NCI-H510A (cell line): ENCODE results near the gene TM4SF1.

Experiments used
- DNase-seq: peaks from one replicate; lab custom pipeline; 2025; lab: John Stamatoyannopoulos, UW

Gene TM4SF1

DNA sequence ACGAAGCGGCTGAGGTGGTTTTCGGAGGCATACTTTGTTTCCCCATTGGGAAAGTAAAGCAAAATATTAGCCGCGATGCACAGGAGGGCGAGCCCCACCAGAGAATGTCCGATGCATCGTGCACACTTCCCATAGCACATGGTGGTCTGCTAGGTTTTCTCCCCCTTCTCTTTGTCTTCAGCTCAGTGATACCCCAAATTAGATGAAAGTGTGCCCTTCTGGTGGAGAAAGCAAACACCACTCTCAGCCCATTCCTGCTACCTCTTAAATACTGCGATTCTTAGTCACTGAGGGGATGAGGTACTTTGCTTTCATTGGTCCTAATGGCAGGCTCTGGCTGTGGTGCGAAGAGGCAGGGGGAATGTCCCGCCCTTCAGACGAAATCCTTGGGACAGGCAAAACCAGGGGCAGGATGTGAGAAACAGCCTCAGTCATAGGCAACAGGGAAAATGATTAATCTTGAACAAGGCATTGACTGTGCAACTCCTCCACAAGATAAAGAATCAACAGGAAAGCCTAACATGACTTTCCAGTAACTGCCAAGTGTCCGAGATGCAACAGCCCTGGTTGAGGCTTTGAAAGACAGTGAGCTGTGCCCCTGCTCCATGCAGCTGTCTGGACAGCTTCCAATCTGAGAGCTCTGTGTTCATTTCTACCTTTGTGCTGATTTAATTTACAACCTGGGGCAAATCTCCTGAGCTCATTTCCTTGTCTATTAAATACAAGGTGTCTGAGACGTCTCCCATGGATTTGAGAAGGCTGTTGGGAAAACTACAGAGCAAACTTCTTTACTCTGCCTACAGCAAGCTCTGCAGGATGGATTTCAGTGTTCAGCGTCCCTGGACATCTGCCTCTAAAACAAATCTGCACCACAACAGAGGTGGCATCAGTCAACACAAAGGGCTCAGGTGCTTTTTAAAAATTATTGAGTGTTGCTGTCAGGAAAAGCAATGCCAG lies at the start of gene TM4SF1:
Gene TM4SF1 (minus strand): TSS at position 242 of the 957 bp plus-strand sequence. CDS start 102 bp downstream, at position 140.
- no peak for DNase-seq

DNA sequence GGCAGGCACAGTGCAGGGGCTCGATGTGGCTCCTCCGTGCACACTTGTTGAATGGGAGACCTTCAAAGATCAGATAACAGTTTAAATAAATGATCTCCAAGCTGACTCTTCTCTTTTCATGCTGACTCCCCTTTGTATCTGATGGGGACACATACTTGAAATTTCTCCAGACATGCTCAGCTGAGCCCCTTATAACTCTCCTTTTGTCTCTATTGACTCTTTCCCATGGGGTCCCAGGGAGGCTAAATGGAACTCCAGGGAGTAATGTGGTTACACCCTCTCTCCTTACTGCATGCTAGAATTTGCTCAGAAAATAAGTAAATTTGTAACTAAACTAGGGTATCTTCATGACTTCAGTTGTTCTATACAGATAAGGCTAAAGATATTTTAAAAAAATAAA lies 48.9 kb upstream of the TM4SF1 start:
- no peak for DNase-seq

- DNase-seq: no peak
These were observed 47.5 kb upstream of the TM4SF1 start for GRCh38 chr3:149424918-149425317.

GRCh38 chr3:149421764-149422163 lies 44.3 kb upstream of the TM4SF1 start:
- no peak for DNase-seq

GRCh38 chr3:149419816-149420215 lies 42.4 kb upstream of the TM4SF1 start:
- no peak for DNase-seq

DNA sequence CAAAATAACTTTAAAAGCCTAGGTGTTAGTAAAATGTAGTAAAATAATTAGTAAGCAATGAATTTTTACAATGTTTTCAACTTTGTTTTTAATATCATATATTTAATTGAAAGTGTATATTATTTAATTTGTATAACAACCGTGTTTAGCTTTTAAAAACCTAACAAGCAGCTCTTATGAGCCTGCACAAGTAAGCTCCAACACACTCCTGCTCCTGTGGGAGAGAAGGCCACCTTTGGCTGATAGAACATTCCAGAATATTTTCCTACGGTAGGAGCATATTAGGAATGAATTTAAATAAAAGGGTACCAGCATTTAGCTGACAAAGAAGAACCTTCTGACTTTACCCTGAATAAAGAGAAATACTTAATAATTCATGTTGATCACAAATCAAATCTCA lies 40.3 kb upstream of the TM4SF1 start:
- no peak for DNase-seq

- no peak for DNase-seq
These were observed 39.7 kb upstream of the TM4SF1 start for GRCh38 chr3:149417174-149417573.

- no peak for DNase-seq
These were observed 38.0 kb upstream of the TM4SF1 start for GRCh38 chr3:149415484-149415883.

DNA sequence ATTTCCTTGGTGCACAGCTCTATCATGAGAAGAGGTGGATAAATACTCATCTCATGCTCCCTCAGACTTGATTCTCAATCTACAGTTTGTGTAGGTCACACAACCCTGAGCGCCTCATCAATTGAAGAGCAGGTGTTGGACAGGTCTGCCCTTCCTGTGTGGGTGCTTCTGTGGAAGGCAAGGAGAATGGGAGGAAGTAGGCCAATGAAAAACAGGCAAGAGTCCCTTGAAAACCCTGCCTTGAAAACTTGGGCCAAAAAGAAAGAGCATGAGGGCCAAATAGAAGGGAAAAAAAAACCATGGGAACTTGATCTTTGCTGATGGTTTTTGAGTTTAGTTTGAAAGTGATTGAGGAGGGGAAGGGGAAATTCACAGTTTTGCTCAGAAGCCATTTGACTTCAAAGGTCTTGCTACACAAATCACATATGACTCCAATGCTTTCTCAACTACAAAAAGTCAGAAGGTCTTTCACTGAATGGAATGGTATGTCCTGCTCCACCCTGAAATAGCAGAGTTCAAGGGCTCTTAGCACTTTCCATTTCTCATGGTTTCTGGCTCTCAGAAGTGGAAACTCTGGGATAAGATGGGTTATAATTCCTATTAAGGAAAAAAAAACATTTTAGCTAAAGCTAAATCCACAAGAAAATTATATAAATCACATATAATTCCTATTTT lies 37.2 kb upstream of the TM4SF1 start:
- DNase-seq: no peak

DNA sequence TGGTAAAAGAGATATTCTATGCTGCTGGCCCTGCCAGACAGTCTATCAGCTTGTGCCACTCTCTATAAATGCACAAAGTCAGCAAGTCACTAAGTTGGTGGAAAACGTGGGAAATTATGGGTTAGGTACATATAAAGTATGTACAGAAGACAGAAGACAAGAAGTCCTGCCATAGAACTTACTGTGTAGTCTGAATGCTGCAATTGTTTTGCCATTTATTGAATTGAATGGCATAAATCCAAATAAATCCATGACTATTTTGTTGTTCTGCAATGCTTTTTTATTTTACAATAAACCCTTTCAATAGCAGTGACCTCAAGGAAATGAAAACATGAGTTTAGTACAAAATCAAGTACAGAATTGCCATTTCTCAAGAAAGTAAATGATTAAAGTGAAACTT lies 34.1 kb upstream of the TM4SF1 start:
- DNase-seq: no peak

- DNase-seq: no peak
These were observed 31.9 kb upstream of the TM4SF1 start for GRCh38 chr3:149409351-149409750.

GRCh38 chr3:149407898-149408297 lies 30.4 kb upstream of the TM4SF1 start:
- no peak for DNase-seq

DNA sequence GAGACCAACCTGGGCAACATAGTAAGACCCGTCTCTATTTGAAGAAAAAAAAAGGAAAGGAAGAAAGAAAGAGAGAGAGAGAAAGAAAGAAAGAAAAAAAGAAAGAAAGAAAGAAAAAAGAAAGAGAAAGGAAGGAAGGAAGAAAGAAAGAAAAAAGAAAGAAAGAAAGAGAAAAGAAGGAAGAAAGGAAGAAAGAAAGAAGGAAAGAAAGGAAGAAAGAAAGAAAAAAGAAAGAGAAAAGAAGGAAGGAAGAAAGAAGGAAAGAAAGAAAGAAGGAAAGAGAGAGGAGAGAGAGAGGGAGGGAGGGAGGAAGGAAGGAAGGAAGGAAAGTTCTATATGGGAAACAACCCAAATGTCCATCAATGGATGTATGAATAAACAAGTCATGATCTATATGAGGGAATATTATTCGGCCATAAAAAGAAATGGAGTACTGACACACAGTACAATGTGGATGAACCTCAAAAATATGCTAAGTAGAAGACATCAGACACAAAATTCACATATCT lies 28.8 kb upstream of the TM4SF1 start:
- no peak for DNase-seq

DNA sequence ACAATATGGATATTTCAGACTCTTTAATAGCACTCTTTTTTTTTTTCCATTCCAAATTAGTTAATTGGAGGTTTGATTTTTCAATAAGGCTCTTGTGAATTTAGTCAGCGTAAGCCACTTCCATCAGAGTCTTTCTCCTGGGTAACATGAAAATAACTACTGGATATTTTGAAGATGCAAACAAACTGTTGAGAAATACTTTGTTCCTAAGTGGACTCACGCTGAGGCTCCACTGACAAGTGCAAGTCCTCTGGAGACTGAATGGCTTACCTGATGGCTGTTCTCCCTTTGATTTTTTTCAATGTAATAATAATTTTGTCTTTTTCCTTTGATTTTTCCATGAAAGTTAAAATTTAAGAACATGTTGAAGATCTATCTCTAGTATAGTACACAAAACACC lies 26.0 kb upstream of the TM4SF1 start:
- no peak for DNase-seq

GRCh38 chr3:149402481-149402880 lies 25.0 kb upstream of the TM4SF1 start:
- DNase-seq: no peak

DNA sequence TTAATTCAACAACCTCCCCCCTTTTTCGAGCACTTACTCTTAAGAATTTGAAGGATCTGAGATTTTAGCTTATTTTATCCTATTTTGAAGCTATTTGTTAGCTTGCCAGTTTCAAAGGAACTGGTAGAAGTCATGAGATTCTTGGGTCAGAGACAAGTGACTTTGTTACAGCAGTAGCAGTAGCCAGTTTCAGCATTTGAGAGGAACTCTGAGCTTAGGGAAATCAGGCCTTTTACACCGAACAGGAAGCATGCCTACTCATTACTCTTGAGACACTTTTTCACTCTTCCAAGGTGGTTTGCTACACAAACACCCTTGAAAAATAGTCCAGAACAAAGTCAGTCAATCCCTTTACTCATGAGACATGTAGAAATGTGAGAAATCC lies 24.5 kb upstream of the TM4SF1 start:
- no peak for DNase-seq

- peak; percentile 51 for DNase-seq
These were observed 23.9 kb upstream of the TM4SF1 start for GRCh38 chr3:149401212-149401925.

- DNase-seq: no peak
These were observed 23.2 kb upstream of the TM4SF1 start for GRCh38 chr3:149400645-149401044.

DNA sequence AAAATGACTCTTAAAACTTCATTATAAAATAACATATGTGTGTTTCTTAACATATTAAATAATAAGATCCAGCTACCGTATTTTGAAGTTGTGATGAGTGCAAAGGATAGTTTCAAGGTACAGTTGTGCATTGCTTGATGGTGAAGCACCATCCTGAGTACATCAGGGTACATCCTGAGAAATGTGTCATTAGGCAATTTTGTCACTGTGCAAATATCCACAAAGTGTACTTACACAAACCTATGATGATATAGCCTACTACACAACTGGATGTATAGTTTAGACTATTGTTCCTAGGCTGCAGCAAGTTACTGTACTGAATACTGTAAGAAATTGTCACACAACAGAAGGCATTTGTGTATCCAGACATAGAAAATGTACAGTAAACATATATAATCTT lies 20.8 kb upstream of the TM4SF1 start:
- DNase-seq: no peak

GRCh38 chr3:149397528-149397927 lies 20.1 kb upstream of the TM4SF1 start:
- DNase-seq: no peak

DNA sequence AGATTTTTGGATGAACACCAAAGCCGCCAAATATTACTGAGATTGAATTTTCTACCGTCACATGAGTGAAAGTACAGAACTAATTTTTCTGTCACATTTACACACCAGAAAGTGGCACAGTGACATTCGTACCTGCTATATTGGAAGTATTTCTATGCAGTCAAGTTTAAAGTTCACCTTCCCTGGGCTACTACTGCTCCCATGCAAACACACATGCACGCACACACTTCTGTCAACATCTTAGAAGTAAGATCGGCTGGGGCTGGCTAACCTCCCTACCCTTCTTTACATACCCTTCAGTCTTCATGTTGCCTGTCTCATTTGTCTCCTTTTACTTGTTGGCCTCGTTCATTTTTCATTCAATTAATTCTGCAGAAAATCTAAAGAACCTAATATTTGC lies 19.0 kb upstream of the TM4SF1 start:
- no peak for DNase-seq
